Measurements from ENCODE around the gene CX3CR1. TPM values are rescaled to one million over a fixed set of nuclear protein-coding genes. Genes with fewer than 3 reads are reported as not detected.
A peak's percentile ranks its signal among the peaks of the same experiment; 100 is the strongest.
"Not testable (repeated sequence)": the region's sequence is repeated elsewhere in the genome, so short reads cannot be mapped to it uniquely, and the experiment has no call there.

Gene CX3CR1
- total RNA-seq, 2 donors from 2014 or later = 0.57 to 0.66 TPM

- no peak for DNase-seq
- no peaks in the 10 kb centered on the region for H3K27me3 ChIP-seq
- H3K9ac ChIP-seq (ENCODE audit: low read depth in 2 of 2, low read length in 2 of 2) = no peak overlapping the region
- H3K4me1 ChIP-seq = no peaks in the 10 kb centered on the region
- H3K36me3 ChIP-seq = no peaks in the 10 kb centered on the region
- no peak overlapping the region for H3K4me3 ChIP-seq
- intact Hi-C loops (cut with DNase I) = no loop called here
- H3K9me3 ChIP-seq = no peaks in the 10 kb centered on the region
- TF ChIP-seq, protein P1, sequence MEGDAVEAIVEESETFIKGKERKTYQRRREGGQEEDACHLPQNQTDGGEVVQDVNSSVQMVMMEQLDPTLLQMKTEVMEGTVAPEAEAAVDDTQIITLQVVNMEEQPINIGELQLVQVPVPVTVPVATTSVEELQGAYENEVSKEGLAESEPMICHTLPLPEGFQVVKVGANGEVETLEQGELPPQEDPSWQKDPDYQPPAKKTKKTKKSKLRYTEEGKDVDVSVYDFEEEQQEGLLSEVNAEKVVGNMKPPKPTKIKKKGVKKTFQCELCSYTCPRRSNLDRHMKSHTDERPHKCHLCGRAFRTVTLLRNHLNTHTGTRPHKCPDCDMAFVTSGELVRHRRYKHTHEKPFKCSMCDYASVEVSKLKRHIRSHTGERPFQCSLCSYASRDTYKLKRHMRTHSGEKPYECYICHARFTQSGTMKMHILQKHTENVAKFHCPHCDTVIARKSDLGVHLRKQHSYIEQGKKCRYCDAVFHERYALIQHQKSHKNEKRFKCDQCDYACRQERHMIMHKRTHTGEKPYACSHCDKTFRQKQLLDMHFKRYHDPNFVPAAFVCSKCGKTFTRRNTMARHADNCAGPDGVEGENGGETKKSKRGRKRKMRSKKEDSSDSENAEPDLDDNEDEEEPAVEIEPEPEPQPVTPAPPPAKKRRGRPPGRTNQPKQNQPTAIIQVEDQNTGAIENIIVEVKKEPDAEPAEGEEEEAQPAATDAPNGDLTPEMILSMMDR (IDR thresholded peaks at IDR 0.05) = no peak
- no peak overlapping the region for H3K27ac ChIP-seq
These were observed 43.7 kb upstream of the CX3CR1 start for GRCh38 chr3:39323494-39323893.

GRCh38 chr3:39322936-39323335 lies 43.1 kb upstream of the CX3CR1 start:
- TF ChIP-seq, protein P1 (IDR thresholded peaks at IDR 0.05) = no peak
- DNase-seq = no peak
- Histone ChIP-seq H3K27ac (no peak overlapping the region), H3K4me1 (no peaks in the 10 kb centered on the region), H3K9me3 (no peaks in the 10 kb centered on the region), H3K9ac (ENCODE audit: low read depth in 2 of 2, low read length in 2 of 2) (no peak overlapping the region), H3K27me3 (no peaks in the 10 kb centered on the region), H3K36me3 (no peaks in the 10 kb centered on the region), H3K4me3 (no peak overlapping the region)
- intact Hi-C loops (cut with DNase I) = no loop called here

DNA sequence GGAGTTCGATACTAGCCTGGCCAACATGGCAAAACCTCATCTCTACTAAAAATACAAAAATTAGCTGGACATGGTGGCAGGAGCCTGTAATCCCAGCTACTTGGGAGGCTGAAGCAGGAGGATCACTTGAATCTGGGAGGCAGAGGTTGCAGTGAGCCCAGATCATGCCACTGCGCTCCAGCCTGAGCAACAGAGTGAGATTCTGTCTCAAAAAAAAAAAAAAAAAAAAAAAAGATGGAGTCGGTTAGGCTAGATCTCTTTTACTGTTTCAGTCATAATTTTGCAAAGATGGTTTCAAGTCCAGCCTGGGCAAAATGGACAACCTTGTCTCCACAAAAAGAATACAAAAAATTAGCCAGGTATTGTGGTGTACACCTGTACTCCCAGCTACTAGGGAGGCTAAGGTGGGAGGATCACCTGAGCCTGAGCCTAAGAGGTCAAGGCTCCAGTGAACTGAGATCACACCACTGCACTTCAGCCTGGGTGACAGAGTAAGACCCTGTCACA lies 42.4 kb upstream of the CX3CR1 start:
- H3K36me3 ChIP-seq; H3K4me1 ChIP-seq; intact Hi-C loops (cut with DNase I); H3K9ac ChIP-seq (ENCODE audit: low read depth in 2 of 2, low read length in 2 of 2); H3K27ac ChIP-seq; H3K27me3 ChIP-seq; H3K4me3 ChIP-seq; DNase-seq; H3K9me3 ChIP-seq: not testable (repeated sequence)

DNA sequence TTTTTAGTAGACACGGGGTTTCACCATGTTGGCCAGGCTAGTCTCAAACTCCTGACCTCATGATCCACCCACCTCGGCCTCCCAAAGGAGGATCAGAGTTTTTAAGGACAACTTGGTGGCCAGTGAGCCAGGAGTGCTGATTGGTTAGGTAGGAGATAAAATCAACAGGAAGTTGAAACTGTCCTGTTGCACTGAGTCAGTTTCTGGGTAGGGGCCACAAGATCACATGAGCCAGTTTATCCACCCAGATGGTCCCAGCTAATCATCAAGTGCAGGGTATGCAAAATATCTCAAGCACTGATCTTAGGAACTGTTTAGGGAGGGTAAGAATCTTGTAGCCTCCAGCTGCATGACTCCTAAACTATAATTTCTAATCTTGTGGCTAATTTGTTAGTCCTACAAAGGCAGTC lies 41.7 kb upstream of the CX3CR1 start:
- H3K4me1 ChIP-seq; H3K27ac ChIP-seq; H3K36me3 ChIP-seq; DNase-seq; H3K27me3 ChIP-seq; H3K9me3 ChIP-seq; H3K4me3 ChIP-seq; intact Hi-C loops (cut with DNase I); H3K9ac ChIP-seq (ENCODE audit: low read depth in 2 of 2, low read length in 2 of 2): not testable (repeated sequence)

- H3K9ac ChIP-seq (ENCODE audit: low read depth in 2 of 2, low read length in 2 of 2) = no peak overlapping the region
- intact Hi-C loops (cut with DNase I) = no loop called here
These were observed 39.4 kb upstream of the CX3CR1 start for GRCh38 chr3:39319249-39319648.

DNA sequence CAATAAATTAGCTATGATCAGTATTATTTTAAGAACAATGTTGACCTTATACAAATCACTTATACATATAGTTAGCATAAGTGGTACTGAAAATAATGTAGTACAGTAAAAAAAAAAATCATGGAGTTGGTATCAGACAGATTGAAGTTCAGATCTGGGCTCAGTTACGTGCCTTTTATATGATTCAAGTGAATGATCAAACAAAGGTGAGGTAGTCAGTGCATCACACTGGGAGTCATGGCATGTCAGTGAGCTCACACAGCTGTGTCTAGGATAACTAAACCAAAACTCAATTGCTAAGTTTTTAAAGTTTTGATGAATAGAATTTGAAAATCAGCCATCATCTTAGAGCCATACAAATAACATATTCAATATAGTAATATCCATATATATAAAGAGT lies 38.5 kb upstream of the CX3CR1 start:
- Histone ChIP-seq H3K27ac (peak overlapping the region; percentile 55), H3K4me1 (no peaks in the 10 kb centered on the region), H3K4me3 (no peak overlapping the region), H3K9ac (ENCODE audit: low read depth in 2 of 2, low read length in 2 of 2) (no peak overlapping the region), H3K27me3 (no peaks in the 10 kb centered on the region), H3K36me3 (no peaks in the 10 kb centered on the region), H3K9me3 (no peaks in the 10 kb centered on the region)
- TF ChIP-seq, protein P1 (IDR thresholded peaks at IDR 0.05) = no peak
- intact Hi-C loops (cut with DNase I) = no loop called here
- DNase-seq = peak; percentile 46

More at GRCh38 chr3:39319249-39319648, 39.4 kb upstream of the CX3CR1 start:
- no peak for DNase-seq
- TF ChIP-seq, protein P1 (IDR thresholded peaks at IDR 0.05) = no peak
- Histone ChIP-seq H3K27ac (no peak overlapping the region), H3K36me3 (no peaks in the 10 kb centered on the region), H3K9me3 (no peaks in the 10 kb centered on the region), H3K4me3 (no peak overlapping the region), H3K27me3 (no peaks in the 10 kb centered on the region), H3K4me1 (no peaks in the 10 kb centered on the region)

Measured in colonic mucosa (tissue), 4 donors.